GM18867 (cell line): Measurements from ENCODE around the gene KLHL7.

ENCODE experiments used
- ATAC-seq: cut with Tn5 transposase; IDR thresholded peaks from one replicate; pipeline ENCODE4 v1.9.1; 2021; ENCODE audit warnings: mild to moderate bottlenecking, moderate library complexity; ENCODE audit not compliant: unreplicated experiment

KLHL7 gene

DNA sequence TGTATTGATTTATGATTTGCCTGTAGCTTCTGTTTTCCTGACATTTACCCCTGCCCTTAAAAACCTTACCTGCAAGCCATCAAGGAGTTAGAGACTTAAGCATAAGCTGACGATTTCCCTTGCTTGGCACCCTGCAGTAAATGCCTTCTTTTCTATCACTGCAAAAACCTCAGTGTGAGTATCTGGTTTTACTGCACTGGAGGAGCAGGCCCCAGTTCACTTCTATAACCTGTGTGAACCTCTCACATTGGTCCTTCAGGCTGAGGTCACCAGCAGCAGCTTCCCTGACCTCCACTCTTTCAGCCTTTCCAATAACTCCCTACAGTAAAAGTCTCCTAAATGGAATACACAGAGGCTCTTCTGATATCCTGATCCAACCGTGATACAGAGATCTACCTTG is 106.8 kb downstream of the KLHL7 start:
- no peak for ATAC-seq

DNA sequence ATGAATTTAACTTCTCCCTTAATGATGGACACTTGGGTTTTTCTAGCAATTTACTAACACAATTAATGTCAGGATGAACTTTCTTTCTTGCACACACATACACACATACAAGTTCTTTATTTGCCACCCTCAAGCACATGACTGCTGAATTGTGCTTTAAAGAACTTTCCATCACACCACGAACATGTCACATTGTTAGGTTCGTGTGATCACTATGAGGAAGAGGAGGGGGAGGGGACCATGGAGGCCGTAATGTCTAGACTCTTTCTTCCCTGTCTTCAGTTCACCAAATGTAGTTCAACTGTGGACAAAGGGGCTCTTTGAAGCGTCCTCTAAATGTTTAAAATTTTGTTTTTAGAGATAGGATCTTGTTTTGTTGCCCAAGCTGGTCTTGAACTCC is 107.3 kb downstream of the KLHL7 start:
- no peak for ATAC-seq

DNA sequence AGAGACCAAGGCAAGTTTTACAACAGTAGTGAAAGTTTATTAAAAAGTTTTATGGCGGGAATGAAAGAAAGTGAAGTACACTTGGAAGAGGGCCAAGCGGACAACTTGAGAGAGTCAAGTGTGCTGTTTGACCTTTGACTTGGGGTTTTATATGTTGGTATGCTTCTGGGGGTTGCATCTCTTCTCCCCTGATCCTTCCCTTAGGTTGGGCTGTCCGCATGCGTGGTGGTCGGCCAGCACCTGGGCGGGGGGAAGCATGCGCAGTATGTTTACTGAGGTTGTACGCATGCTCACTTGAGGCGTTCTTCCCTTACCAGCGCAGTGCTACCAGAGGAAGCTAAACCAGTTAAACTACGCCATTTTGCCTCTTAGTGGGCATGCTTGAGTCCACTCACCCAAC is 108.2 kb downstream of the KLHL7 start:
- ATAC-seq, result no peak

DNA sequence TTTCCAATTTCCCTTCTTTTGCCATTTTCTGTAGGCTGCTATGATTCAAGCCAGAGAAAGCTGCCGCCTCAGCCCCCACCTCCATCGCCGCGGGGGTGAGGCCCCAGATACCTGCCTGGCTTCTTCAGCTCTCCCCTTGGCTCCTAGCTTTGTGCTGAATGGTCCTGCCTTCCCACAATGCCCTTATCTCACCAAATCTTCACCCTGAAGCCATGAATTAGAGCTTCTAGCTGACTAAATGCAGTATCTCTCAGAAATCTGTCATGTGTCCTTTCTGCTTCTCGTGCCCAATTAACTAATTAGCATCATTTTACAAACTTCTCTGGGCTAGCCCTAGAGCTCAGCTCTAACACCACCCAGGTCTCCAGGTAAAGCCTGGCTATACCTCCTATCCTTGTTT is 108.8 kb downstream of the KLHL7 start:
- no peak for ATAC-seq

DNA sequence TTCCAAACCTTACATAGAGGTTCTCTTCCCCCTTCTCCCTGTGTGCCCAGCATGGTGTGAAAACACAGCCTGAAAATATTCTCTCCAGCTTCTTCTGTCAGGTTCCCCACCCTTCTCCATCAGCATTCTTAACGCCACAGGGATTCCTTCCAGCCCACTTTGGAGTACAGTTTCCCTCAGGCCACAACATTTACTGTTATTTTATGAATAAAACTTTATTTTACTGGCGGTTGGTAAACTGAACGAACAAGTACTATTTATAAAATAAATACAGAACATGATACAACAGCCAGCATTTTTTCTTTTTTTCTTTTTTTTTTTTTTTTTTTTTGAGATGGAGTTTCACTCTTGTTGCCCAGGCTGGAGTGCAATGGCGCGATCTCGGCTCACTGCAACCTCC is 109.4 kb downstream of the KLHL7 start:
- ATAC-seq, result no peak

DNA sequence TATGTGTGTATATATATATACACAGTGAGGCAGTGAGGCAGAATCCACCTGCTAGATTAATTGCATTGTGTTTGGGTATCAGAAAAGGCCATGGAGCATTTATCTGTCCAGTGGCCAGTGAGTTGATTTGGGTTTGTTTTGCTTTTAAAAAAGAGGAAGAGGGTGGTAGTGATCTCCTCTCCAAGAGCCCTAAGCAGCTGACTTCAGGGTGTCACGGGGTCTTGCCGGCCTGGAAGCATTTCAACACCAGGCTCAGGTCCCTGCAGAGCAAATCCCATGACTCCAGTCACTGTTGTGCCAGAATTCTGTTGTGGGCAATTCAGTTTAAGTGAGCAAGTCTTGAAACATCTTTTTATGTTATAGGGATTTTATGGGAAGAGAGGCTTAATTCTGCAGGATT is 110.4 kb downstream of the KLHL7 start:
- no peak for ATAC-seq

DNA sequence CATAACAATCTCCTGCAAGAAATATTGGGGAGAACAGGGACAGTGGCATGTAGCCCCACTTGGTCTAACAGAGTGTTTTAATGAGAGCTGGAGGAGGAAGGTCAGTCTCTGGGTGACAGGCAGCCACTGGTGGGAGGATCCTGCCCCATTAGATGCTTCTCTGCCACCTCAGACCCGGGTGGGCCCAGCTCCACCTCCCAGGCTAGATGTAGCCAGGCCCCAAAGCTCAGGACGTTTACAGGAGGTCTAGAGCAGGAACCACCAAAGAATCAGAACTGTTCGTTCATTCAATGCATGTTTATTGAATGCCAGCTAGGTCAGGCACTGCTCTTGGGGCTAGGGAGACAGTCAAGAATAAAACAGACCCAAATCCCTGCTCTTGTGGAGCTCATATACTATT is 112.6 kb downstream of the KLHL7 start:
- no peak for ATAC-seq

DNA sequence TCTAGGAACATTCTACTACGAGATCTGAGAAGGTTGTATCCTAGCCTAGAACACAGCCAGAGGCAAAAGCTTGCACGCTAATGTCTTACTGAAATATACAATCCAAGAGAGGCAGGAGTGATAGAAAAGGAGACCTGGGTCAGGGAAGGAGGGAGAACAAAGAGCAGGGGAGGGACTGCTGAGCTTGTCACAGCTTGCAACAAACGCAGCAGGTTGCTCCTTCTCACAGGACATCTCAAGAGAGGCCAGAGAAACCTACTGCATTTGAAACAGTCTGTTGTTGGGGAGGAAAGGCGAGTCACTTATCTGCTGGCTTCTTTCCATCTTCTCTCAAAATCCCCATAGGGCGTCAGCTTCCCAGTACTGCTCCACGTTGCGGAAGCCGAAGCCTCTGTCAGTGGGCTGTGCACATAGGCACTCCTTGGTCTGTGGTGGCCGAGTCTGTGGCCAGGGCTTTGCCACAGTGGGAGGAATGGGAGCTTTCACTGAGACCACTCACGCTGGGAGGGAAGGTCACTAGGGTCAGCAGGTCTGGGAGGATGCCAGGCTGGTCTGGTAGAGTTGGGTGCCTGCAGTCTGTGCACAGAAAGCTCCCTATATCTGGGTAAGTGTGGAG is 115.2 kb downstream of the KLHL7 start:
- ATAC-seq, result no peak

DNA sequence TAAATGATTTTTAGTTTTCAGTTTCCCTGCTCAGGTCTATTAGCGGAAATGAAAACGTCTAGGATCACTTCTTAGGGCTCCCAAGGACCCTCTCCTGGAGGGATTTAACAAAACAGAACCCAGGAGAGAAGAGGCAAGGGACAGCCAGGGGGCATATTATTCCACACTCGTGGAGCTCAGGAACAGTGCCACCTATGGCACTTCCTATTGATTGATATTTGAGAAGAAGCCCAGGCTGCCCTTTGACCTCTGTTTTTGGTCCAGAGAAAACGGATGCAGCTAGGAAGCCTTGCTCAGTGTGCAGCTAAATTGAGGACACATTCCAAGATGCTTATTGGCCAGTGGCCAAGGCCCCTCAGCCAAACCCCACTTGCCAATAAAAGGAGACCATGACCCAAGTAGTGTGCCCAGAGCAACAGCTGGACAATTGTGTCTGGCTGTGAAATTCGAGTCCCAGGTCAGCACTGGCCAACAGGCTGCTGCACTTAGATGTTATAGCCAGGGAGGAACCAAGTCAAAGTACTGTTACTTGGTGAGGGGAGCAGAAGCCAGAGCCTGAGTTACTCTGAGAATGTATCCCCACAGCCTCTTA is 117.0 kb downstream of the KLHL7 start:
- ATAC-seq, result no peak

DNA sequence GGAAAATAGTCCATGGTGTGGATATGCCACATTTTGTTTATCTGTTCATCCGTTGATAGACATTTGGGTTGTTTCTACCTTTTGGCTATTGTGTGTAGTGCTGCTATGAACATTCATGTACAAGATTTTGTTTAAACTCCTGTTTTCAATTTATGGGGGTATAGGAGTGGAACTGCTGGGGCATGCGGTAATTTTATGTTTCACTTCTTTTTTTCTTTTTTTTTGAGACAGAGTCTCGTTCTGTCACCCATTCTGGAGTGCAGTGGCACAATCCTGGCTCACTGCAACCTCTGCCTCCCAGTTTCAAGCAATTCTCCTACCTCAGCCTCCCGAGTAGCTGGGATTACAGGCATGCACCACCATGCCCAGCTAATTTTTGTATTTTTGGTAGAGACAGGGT is 118.8 kb downstream of the KLHL7 start:
- peak; percentile 66 for ATAC-seq

DNA sequence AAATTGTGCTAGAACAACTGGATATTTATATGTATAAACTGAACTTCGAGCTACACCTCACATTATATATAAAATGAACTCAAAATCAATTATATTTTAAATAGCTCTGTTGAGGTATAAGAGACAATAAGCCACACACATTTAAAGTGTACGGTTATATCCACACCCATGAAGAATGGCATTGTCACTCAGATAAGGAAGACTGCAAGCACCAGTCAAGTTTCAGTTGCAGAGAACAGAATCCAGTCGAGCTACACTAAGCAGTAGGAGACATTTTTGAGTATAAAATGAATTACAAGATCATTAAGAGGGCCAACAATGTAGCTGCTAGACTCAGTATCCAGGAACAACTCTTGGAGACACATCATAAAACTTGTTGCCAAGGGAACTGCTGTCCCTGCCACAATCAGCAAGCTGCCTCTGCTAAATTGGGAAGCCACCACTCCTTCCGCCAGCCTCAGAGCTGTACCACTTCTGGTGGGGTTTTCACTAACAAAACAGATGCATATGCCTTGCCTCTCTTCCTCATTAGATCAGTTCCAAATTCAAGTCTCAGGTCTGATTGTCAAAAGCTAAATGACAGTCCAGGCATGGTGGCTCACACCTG is 121.4 kb downstream of the KLHL7 start:
- no peak for ATAC-seq
